NCI-H748 (cell line): ENCODE results near the gene PCNX2.

ENCODE experiments used
- DNase-seq: peaks from one replicate; lab custom pipeline; 2025; ENCODE audit not compliant: unreplicated experiment; lab: John Stamatoyannopoulos, UW

Gene PCNX2

DNA sequence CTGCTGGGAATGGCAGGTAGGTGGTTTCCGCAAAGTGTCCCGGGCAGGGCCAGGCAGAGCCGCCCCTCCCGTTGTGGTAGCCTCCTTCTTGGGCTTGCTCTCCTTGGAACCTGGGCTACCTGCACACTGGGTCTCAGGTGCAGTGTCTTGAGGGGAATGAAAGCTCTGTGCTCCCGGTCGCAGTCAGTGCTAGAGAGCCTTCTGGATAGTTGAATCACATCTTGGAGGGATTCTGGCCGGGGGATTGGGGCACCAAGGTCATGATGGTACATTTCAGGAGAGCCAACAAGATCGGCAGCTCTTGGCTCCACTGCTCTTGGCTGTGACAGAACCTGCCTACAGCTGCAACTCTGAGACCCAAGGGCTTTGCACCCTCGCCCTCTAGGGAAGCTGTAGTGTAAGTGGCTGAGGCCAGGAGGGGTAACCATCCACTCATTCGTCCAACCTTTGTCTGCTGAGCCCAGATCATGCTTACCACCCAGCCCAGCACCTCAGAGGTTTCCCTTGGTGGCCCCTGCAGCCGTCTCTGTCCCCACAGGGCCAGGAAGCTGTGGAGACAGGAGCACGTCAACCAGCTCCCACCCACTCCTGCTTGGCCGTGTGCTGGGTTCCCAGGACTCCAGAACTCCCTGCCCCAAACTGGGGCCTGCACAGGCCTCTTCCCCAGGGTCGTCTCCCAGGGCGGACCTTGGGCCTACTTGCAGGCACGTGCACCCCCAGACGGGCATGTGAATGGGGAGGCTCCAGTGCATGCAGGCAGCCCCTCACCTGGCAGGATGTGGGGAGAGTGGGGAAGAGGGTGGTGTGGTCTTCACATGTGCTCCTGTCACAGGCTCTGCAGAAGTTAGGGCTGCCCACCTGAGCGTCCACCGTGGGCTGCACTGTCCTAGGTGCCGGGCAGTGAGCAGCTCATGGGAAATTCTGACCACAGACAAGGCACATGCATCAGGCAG, 305.1 kb downstream of the PCNX2 start:
- no peak for DNase-seq

DNA sequence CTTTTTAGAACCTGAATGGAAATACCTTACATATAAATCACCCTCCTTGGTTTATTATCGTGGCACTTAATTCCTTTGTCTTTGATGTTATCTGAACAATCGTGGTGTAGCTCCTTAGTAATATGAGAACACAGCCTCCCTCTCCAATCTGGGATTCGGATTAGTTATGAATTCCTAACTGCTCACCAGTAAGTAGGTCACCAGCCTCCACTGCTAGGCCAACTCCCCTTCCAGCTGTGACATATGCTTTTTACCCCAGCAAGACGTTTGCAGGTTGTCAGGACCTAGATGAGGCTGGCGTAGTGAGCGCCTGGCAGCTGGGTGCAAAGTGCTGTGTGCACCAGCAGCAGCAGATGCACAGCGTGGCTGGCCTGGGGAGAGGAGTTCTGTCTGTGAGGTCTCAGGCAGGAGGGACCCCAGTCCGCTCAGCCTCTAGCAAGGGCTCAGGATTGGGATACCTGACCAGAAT, 306.9 kb downstream of the PCNX2 start:
- no peak for DNase-seq

DNA sequence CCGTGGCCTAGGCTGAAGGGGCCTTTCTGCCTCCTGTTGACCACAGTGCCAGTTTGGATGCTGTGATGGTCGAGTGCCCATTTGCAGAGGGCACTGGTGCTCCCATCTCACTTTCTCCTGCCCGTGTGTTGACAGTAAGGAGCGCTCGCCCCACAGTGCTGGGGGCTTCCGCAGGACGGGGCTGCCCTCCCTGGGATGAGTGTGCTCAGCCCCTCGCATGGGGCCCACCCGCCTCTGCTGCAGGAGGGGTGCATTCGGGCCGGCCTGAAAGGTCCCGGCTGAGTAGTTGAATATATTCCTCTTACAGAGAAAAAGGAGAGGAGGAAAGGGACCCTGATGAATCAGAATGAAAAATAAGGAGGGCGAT, 307.8 kb downstream of the PCNX2 start:
- DNase-seq: no peak

DNA sequence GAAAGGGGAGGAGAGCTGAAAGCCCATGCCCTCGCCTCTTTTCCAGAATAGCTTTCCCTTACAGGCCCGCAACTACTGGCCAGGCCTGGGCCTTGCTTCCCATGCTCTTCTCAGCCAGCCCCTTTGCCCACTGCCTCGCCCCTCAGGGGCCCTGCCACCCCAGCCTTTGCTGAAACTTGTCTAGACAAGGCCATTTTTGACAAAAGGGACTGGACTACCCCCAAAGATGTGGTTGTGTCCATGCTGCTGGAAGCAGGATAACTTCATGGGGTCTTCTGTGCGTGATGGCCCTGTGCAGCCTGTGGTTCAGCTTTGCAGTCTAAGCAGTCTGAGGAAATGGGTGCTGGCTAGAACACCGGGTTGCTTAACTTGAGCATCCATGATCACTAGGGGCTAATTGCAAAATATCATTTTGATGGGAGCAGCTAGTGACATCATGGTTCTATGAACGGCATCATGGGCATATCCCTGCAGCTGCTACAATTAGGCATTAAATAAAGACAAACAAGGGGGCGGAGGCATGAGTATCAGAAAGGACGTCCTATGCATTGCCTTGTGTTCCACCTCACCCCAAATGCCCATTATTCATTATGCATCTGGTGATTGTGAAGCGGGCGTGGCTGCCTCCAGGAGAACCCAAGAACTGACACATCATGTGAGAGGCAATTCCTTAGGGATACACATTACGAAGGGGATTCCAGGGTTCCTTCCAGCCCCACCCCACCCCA, 308.3 kb downstream of the PCNX2 start:
- no peak for DNase-seq

DNA sequence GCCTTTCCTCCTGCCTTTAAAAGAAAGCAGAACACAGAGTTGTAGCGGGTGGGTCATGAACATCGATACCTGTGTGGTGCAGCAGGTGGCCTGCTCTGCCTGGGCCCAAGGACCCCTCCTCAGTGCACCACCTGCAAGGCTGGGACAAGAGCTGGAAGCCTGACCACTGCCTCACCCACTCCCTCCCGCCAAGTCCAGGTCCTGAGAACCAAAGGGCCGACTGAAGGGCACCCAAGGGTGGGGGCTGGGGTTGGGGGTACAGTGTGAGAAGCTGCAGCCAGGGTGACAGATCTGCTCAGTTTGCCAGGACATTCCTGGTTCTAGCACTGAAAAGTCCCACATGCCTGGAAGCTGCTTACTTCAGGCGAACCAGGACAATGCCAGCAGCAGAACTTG, 309.0 kb downstream of the PCNX2 start:
- no peak for DNase-seq

DNA sequence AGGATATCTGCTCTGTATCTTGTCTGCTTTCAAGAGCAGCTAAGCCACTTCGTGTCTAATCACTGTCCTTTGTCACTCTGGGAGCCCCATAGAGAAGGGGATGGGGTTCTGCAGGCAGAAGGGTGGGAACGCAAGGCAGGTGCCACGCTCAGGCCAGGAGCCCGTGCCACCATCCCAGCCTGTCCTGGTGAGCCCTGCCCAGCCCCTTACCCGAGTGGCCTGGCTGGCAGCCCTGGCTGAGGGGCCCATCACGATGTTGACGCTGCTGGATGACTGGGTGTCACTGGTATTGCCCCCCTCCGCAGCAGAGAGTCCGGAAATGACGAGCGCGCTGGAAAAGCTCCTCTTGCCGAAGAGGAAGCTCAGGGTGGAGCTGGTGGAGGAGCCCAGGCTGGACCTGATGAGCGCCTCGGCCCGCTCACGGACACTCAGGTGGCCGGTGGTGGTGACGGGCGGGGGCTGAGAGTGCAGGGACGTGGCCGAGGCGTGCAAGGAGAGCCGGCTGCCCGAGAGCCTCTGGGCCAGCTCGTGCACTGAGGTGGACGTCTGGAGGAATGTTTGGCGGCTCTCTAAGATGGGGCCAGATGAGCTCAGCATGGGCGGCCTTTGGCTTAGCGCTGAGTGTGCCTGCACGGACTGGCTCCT, 309.5 kb downstream of the PCNX2 start:
- DNase-seq: no peak

DNA sequence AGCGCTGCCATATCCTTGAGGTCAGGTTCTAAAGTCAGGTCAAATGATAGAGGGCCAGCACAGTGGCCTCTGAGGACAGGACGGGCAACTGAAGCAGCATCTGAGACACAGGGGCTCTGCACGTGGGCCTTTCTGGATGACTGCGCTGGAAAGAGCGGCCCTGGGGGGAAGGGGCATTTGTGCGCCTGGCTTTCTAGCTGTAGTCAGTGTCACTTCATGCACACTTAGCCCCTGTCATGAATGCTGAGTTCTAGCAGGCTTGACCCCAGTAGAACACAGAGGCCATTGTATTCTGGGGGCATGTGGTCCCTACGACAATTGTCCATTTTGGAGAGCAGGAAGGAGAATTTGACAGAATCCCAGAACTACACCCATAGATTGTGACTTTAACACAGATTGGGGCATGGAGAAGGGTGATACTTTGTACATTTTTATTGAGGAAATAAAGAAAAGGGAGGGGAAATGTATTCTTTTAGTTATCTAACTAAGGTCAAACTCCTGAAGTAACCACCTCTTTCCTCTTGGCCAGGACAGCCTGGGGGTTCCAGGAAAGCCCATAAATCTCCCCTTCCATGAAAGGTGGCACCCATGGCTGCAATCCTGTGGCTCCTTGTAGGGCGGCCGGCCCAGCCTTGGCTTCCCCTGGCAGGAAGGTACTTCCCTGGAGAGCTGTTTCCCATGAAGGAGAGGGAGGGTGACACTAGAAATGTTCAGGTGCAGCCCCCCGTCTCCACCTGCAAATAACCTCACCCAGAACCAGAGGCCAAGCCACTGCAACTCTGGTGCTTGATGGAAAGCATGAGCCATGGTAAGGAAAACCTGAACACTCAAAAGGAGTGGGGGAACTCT, 310.7 kb downstream of the PCNX2 start:
- no peak for DNase-seq

DNA sequence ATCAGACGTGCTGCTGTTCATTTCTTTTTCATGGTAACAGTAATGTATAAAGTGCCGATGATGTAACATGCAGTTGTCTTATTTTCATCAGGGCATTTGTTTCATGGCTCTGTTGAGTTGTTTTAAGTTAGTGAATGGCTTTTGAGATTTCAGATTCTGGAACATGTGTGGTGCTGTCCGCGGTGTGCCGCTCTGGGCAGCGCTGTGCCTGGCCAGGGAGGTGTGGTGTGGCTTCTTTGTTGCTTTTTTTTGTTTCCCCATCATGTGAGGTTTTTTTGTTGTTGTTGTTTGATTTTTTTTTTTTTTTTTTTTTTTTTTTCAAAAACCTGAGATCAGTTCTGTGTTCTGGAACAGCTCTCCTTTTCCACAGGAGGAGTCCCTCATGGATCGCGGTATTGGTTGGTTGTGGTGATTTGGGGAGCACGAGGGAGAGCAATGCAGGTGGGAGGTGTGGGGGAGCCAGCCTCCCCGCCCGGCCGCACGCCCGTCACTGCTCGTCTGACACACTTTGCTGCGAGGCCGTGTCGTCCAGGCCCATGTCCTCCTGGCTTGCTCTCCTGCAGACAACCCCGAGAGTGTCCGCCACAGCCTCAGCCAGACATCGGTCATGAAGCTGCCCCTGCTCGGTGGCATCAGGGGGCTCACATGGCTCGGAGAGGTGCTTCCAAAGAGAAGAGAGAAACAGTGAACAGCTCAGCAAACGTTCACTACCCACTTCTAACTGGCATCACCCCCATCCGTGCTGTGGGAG, 311.5 kb downstream of the PCNX2 start:
- DNase-seq: no peak

DNA sequence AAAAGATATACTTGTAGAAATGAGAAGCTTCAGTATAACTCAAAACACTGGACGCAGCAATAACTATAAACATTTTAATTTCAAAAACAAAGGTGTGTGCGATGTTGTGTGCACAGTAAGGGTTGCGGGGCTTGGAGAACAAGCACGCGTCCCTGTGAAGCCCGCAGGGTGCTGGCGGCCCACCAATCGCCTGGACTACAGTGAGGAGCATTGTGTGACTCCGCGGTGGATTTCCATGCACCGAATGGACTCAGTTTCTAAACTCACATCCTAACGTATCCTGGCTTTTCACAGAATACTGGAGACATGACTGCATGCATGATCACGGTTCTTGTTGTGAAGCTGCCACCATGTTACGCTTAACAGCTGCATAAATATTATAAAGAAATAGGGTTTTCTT, 312.1 kb downstream of the PCNX2 start:
- DNase-seq: no peak

DNA sequence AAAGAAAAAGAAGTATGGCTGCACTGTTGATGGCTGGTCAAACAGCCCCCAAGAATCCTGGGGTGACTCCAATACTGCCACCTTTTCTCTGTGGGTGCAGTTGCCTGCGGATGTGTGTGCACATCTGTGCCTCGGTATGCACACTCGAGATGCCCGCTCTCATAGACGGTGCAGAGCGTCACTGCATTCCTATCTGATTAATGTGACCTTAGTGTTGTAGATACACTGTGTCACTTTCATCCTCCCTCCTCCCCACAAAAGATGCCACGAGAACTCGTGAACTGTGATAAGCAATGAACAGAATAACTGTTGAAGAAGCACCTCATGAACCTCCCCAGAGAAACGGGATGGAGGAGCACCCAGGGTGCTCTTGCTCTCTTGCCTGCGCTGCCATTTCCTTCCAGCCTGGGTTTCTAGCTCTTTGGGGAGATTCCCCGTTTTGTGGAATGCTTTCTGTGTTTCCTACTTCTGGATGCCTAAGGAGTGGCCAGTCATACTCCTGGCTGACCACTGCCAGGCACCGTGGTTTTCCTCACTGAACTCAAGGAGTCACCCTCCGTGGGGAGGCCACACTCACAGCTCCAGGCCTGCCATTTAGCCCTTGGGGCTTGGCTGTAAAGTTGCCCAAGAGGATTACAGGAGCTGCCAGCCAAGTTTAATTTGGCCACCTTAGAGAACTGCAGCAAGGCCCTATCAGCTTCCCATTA, 313.1 kb downstream of the PCNX2 start:
- DNase-seq: no peak

DNA sequence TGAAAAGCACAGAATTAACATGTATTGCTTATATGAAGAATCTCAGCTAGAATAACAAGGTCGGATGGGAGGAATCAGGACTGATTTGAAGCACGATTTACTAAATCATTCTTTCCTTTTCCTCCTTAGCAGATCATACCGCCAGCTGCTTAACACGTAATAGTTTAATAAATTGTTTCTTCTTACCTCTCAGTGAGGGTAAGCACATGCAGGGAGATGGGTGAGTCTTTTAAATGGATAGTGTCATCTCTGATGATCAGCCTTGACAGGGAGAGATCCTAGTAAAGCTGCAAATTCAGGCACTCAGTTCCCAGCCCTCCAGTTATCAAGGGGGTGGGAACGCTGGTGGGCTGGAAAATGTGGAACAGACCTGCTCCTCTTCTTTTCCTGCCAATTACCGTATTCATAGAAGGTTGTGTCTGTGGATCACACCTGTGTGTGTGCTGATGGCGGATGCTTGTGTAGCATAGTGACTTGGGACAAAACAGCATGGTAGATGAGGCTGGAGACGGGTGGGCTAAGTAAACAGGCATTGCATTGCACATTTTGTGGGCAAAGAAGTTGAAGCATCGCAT, 314.5 kb downstream of the PCNX2 start:
- DNase-seq: no peak

DNA sequence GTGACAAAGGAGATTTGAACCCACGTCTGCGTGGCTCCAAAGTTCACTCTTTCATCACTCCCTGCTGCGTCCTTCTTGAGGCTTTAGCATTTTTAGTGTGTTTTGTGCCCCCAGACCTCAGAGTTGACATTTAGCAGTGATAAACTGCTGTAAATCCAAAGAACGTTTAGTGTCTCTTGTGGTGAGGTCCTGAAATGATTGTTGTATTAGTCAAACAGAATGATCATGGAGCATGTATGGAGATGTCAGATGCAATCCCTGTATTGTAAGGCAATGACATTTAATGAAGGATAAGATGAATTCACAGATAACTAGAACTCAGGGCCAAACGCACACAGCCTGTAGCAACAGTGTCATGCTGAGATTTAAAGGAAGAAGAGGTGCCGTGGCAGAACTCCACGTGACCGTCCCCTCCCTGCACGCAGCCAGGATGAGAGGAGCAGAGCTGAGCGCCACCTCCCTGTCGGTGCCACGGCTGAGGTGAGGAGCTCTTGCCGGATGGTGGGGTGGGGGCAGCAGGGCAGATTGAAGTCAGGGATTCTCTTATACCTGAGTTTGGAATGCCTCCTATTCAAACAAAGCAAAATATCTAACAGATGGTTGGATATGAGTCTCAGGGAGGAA, 315.1 kb downstream of the PCNX2 start:
- no peak for DNase-seq

DNA sequence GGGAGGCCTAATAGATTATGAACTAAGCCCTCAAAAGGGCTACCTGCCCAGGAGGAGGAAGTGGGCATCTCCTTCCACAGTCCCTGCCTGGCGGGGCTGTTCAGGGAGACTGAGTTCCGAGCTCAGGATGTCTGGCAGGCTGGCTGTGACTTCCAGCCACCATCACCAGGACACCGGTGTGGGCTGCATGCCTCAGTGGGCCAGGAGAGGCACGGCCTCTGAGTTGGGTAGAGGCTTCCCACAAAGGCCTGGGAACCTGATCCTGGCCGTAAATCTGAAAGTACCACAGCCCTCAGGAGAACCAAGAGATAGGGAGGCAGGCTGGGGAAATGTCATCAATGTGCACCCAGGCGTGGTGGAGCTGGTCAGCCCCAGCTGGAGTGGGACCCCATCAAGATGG, 316.0 kb downstream of the PCNX2 start:
- DNase-seq: no peak

DNA sequence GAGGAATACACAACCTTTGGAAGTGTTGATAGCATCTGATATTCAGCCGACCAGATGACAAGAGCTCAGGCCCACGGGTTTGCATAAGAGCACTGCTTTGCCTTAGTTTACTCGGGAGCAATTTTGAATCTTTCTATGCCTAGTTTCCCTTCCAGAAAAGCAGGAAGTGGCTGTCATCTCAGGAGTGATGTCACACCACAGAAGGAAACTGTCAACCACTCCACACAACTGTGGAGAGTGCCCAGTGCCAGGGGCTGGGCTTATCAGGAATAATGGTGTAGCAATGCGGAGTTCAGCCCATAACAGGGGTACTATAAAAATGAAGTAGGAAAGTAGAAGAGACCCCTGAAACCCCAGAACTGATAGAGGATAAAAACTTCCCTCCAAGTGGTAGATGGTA, 316.7 kb downstream of the PCNX2 start:
- DNase-seq: no peak

DNA sequence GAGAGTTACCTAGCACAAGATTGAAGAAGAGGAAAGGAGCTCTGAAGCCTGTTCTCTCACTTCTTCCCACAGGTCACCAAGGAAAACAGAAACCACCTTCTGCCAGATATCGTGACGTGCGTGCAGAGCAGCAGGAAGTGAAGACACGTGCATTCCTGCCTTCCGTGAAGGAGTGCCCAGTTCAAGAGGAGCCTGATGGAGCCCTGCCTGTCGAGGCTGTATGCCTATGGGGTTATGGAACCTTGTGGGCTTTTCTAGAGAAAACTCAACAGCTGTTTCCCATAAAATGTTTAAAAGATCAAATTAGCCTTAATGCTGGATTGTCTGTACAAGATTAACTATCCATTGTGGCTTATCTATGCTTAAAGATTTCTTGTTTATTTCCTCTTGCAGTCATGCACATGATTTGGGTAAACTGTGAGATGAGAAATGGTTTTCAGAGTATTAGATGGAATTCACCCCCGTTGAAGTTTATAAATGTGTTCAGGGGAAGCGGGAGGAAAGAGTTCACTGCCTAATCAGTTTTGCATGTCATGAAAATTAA, 317.4 kb downstream of the PCNX2 start:
- no peak for DNase-seq

DNA sequence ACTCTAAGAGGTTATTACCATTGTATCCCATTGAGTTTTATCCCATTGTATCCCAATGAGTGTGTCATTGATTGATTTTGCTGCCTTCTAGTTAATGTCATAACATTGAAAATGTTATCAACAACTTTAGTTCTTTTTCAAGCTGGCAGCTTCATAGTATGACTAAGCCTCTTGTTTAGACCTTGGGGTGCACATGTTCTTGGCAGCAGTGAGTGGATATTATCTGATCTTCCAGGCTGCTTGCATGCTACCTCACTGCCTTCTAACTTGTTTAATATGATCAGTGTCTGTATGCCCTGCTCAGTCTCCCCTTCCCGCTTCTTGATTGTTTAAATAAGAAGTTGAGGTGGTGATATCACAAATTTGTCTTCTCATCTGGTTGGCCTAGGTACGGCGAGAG, 320.6 kb downstream of the PCNX2 start:
- no peak for DNase-seq

DNA sequence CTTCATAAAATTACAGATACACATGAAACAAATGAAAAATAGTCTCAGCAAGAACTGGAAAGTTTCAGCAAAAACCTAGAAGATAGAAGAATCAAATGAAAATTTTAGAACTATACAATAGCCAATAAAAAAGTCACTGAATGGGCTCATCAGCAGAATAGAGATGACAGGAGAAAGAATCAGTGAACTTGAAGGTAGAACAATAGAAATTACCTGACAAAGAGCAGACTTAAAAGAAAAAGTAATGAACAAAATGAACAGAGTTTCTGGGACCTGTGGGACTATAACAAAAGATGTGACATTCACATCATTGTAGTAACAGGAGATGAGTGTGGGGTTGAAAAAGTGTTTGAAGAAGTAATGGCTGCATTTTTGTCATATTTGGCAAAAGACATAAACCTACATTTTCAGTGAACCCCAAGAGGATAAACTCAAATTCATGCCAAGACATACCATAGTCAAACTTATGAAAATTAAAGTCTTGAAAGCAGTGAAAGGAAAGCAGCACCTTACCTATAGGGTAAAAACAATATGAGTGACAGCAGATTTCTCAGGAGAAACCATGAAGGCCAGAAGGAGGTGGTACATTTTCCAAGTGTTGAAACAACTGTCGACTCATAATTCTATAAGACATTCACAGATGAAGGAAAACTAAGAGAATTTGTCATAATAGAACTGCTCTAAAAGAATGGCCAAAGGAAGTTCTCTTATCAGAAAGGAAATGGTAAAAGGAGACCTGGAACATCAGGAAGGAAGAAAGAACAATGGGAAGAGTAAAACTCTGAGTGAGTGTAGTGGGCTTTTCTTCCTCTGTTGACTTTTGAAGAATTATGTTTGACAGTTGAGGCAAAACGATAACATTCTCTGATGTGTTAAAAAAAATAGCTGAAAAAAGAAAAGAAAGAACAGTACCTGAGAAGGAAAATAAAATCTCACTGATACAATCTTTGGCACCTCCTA, 321.6 kb downstream of the PCNX2 start:
- no peak for DNase-seq
